Mesenchymal stem cell (in vitro differentiated cells and primary cell): ENCODE results near the gene IL36RN.

Experiments used
- DNase-seq: peaks from one replicate; pipeline ENCODE4 v3.0.0-alpha.2; 2013
- H2AFZ ChIP-seq: one replicate; pipeline ENCODE4 v1.6.1; 2013; ENCODE audit warnings: low read depth, mild to moderate bottlenecking, control low read depth, inconsistent platforms, low read length, moderate library complexity
- H2AK5ac ChIP-seq: 2 replicates; pipeline ENCODE4 v1.6.1; 2013; ENCODE audit warnings: low read length, moderate library complexity, mild to moderate bottlenecking, inconsistent platforms; ENCODE audit not compliant: severe bottlenecking
- H2BK120ac ChIP-seq: one replicate; pipeline ENCODE4 v1.6.1; 2013; ENCODE audit warnings: low read depth, mild to moderate bottlenecking, inconsistent platforms, low read length, moderate library complexity
- H2BK12ac ChIP-seq, 2 experiments: one replicate each; pipeline ENCODE4 v1.6.1; 2013; ENCODE audit warnings: inconsistent platforms in 2 of 2, low read length in 2 of 2, mild to moderate bottlenecking in 2 of 2, moderate library complexity in 2 of 2, control low read depth in 1 of 2
- H2BK15ac ChIP-seq: one replicate; pipeline ENCODE4 v1.6.1; 2013; ENCODE audit warnings: mild to moderate bottlenecking, low read depth, inconsistent platforms; ENCODE audit not compliant: poor library complexity, severe bottlenecking
- H2BK5ac ChIP-seq: 2 replicates; pipeline ENCODE4 v1.6.1; 2013; ENCODE audit warnings: low read depth, mild to moderate bottlenecking, low read length, control low read depth, inconsistent platforms; ENCODE audit not compliant: poor library complexity, severe bottlenecking
- H3K14ac ChIP-seq, 2 experiments: one replicate each; pipeline ENCODE4 v1.6.1; 2013; ENCODE audit warnings: inconsistent platforms in 2 of 2, low read length in 2 of 2, control low read depth in 1 of 2, mild to moderate bottlenecking in 1 of 2, moderate library complexity in 1 of 2
- H3K18ac ChIP-seq, 2 experiments: one replicate each; pipeline ENCODE4 v1.6.1; 2013; ENCODE audit warnings: inconsistent platforms in 2 of 2, low read length in 2 of 2, control low read depth in 1 of 2, low read depth in 1 of 2, mild to moderate bottlenecking in 1 of 2
- H3K23ac ChIP-seq, 2 experiments: one replicate each; pipeline ENCODE4 v1.6.1; 2013; ENCODE audit warnings: inconsistent platforms in 2 of 2, low read length in 2 of 2, mild to moderate bottlenecking in 2 of 2, moderate library complexity in 2 of 2, control low read depth in 1 of 2
- H3K27ac ChIP-seq: 2 replicates; pipeline ENCODE4 v1.5.1; 2013; ENCODE audit warnings: mild to moderate bottlenecking, moderate library complexity, low read length, control low read depth, inconsistent platforms; ENCODE audit not compliant: poor library complexity, severe bottlenecking
- H3K27me3 ChIP-seq, 2 experiments: 2 replicates each; pipeline versions ENCODE4 v1.6.1 to v1.7.0; 2013; ENCODE audit warnings: low read length in 2 of 2, mild to moderate bottlenecking in 2 of 2, moderate library complexity in 2 of 2, control low read depth in 1 of 2, inconsistent platforms in 1 of 2; ENCODE audit not compliant: control insufficient read depth in 1 of 2, insufficient read depth in 1 of 2
- H3K36me3 ChIP-seq, 2 experiments: 2 replicates each; pipeline versions ENCODE4 v1.6.1 to v1.7.0; 2013; ENCODE audit warnings: low read length in 2 of 2, control low read depth in 1 of 2, inconsistent platforms in 1 of 2, low read depth in 1 of 2, mild to moderate bottlenecking in 1 of 2; ENCODE audit not compliant: insufficient read depth in 2 of 2, control insufficient read depth in 1 of 2
- H3K4ac ChIP-seq, 2 experiments: one replicate each; pipeline ENCODE4 v1.6.1; 2013; ENCODE audit warnings: inconsistent platforms in 2 of 2, low read length in 2 of 2, mild to moderate bottlenecking in 2 of 2, moderate library complexity in 2 of 2, control low read depth in 1 of 2, low read depth in 1 of 2
- H3K4me1 ChIP-seq: 2 replicates; pipeline ENCODE4 v1.6.1; 2013; ENCODE audit warnings: low read depth, low read length, control low read depth; ENCODE audit not compliant: control insufficient read depth, insufficient read depth
- H3K4me2 ChIP-seq: 2 replicates; pipeline ENCODE4 v1.6.1; 2013; ENCODE audit warnings: low read length, mild to moderate bottlenecking, inconsistent platforms; ENCODE audit not compliant: poor library complexity, severe bottlenecking
- H3K4me3 ChIP-seq, 2 experiments: 2 replicates each; pipeline versions ENCODE4 v1.5.1 to v1.7.0; 2013; ENCODE audit warnings: low read length in 2 of 2, mild to moderate bottlenecking in 2 of 2, control low read depth in 1 of 2, low read depth in 1 of 2; ENCODE audit not compliant: insufficient read depth in 1 of 2
- H3K79me1 ChIP-seq: replicated peaks from 2 replicates; pipeline ENCODE4 v1.6.1; 2013; ENCODE audit warnings: mild to moderate bottlenecking, control low read depth, low read length, inconsistent platforms; ENCODE audit not compliant: poor library complexity, severe bottlenecking
- H3K9ac ChIP-seq: 2 replicates; pipeline ENCODE4 v1.7.0; 2013; ENCODE audit warnings: mild to moderate bottlenecking, low read length, moderate library complexity
- H3K9me3 ChIP-seq: 2 replicates; pipeline ENCODE4 v1.7.0; 2013; ENCODE audit warnings: mild to moderate bottlenecking, low read length; ENCODE audit not compliant: control insufficient read depth
- H4K8ac ChIP-seq: one replicate; pipeline ENCODE4 v1.6.1; 2013; ENCODE audit warnings: inconsistent platforms, mild to moderate bottlenecking, low read length, moderate library complexity
- H4K91ac ChIP-seq: one replicate; pipeline ENCODE4 v1.6.1; 2013; ENCODE audit warnings: mild to moderate bottlenecking, low read length, inconsistent platforms
- WGBS: methylation state at CpG from one replicate; pipeline ENCODE4 v1.1.7; 2013; ENCODE audit warnings: mixed read lengths; 5-methylcytosine and 5-hydroxymethylcytosine counted together

The IL36RN gene

DNA sequence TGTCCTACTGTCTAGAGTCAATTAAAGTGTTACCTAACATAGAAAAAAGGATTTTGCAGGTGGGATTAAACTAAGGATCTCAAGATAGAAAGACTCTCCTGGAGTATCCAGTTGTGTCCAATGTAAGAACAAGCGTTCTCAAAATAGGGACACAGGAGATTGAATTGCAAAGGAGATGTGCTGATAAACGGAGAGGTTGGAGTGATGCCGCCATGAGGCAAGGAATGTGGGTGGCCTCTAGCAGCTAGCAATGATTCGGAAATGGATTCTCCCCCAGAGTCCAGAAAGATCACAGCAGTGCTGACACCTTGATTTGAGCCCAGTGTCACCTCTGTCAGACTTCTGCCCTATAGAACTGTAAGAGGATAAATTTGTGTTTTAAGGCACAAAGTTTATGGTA lies 44.3 kb downstream of the IL36RN start:
- H4K8ac ChIP-seq = no peak overlapping the region
- H3K4ac ChIP-seq = no peak overlapping the region
- WGBS = 83% methylated on average over 4 of the region's 4 CpGs

DNA sequence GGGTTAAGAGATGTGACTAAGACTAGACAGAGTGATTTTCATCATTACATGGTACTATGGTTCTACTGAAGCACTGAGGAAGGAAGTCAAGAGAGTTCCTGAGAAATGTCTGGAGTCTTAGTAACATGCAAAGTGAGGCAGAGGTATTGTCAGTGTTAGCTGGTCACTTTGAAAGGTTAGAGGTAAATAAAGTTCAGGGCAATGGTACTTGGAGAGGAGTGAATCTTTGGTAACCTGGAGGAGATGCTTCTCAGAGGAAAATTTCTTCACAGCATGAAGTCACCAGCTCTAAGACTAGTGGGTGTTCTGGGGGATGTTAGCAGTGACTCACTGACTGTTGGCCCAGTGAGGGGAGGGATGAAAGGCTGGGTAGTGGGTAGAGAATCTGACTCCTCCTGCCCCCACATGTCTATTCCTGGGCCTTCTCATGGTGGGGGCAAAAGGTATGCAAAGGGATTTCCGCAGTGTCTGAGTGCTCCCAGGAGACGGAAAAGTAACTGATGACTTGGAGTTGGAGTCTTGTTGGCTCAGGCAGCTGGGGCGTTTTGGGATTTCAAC lies 45.1 kb downstream of the IL36RN start:
- no peak overlapping the region for H2BK5ac ChIP-seq
- no peak for DNase-seq
- no peak overlapping the region for H3K27ac ChIP-seq
- no peaks in the 10 kb centered on the region for H3K27me3 ChIP-seq
- no peak overlapping the region for H4K91ac ChIP-seq
- no peak overlapping the region for H2AK5ac ChIP-seq
- H3K18ac ChIP-seq = no peak overlapping the region
- no peak overlapping the region for H2BK12ac ChIP-seq
- H4K8ac ChIP-seq = no peak overlapping the region
- no peaks in the 10 kb centered on the region for H3K79me1 ChIP-seq
- no peaks in the 10 kb centered on the region for H3K9me3 ChIP-seq
- no peaks in the 10 kb centered on the region for H3K36me3 ChIP-seq
- WGBS = 61% methylated on average over 3 of the region's 3 CpGs
- H3K4me3 ChIP-seq = no peak overlapping the region
- H2BK15ac ChIP-seq = no peak overlapping the region
- no peak overlapping the region for H2AFZ ChIP-seq
- H3K9ac ChIP-seq = peak overlapping the region; percentile 62
- H3K23ac ChIP-seq = no peak overlapping the region
- H3K4me2 ChIP-seq = no peak overlapping the region
- H3K4me1 ChIP-seq = no peaks in the 10 kb centered on the region
- H3K14ac ChIP-seq = no peak overlapping the region
- H2BK120ac ChIP-seq = no peak overlapping the region
- no peak overlapping the region for H3K4ac ChIP-seq

More for the DNA sequence above, 44.3 kb downstream of the IL36RN start:
- Histone ChIP-seq H2BK15ac (no peak overlapping the region), H3K79me1 (no peaks in the 10 kb centered on the region), H3K9me3 (no peaks in the 10 kb centered on the region), H3K23ac (no peak overlapping the region), H3K27ac (no peak overlapping the region), H3K4me2 (no peak overlapping the region), H3K4me3 (no peak overlapping the region), H2BK5ac (no peak overlapping the region), H3K9ac (no peak overlapping the region), H3K4me1 (no peaks in the 10 kb centered on the region), H3K14ac (no peak overlapping the region), H3K36me3 (no peaks in the 10 kb centered on the region), H2BK120ac (no peak overlapping the region), H2AFZ (no peak overlapping the region), H2AK5ac (no peak overlapping the region), H4K91ac (no peak overlapping the region), H3K27me3 (peaks cover 0 to 2% of the 10 kb centered on the region in 2 experiments), H3K18ac (no peak overlapping the region), H2BK12ac (no peak overlapping the region)
- DNase-seq = no peak

- Histone ChIP-seq H4K91ac (no peak overlapping the region), H2AFZ (no peak overlapping the region)
These were observed 46.2 kb downstream of the IL36RN start for GRCh38 chr2:113105047-113105785.

GRCh38 chr2:113111121-113111520 lies 52.1 kb downstream of the IL36RN start:
- Histone ChIP-seq H3K4me1 (no peaks in the 10 kb centered on the region), H3K4me2 (no peak overlapping the region), H3K27me3 (peaks cover 0 to 48% of the 10 kb centered on the region in 2 experiments), H4K91ac (no peak overlapping the region), H4K8ac (no peak overlapping the region), H3K36me3 (no peaks in the 10 kb centered on the region), H3K4ac (no peak overlapping the region), H3K4me3 (no peak overlapping the region), H2BK120ac (no peak overlapping the region), H2AK5ac (no peak overlapping the region), H3K14ac (no peak overlapping the region), H3K27ac (no peak overlapping the region), H2BK15ac (no peak overlapping the region), H2BK5ac (no peak overlapping the region), H3K79me1 (no peaks in the 10 kb centered on the region), H3K9me3 (no peaks in the 10 kb centered on the region), H3K18ac (no peak overlapping the region), H2BK12ac (no peak overlapping the region), H3K9ac (no peak overlapping the region), H3K23ac (no peak overlapping the region), H2AFZ (no peak overlapping the region)
- 94% methylated on average over 3 of the region's 3 CpGs for WGBS
- no peak for DNase-seq

More at GRCh38 chr2:113105047-113105785, 46.2 kb downstream of the IL36RN start:
- H2AK5ac ChIP-seq = no peak overlapping the region
- no peak overlapping the region for H2BK5ac ChIP-seq
- 66% methylated on average over 5 of the region's 6 CpGs for WGBS
- H3K79me1 ChIP-seq = no peaks in the 10 kb centered on the region
- no peak overlapping the region for H3K4me3 ChIP-seq
- H3K9me3 ChIP-seq = no peaks in the 10 kb centered on the region
- peak; percentile 27 for DNase-seq
- no peak overlapping the region for H2BK15ac ChIP-seq
- H3K9ac ChIP-seq = peak overlapping the region; percentile 62
- no peak overlapping the region for H3K18ac ChIP-seq
- H3K14ac ChIP-seq = no peak overlapping the region
- H3K4me2 ChIP-seq = no peak overlapping the region
- no peak overlapping the region for H4K8ac ChIP-seq
- no peak overlapping the region for H2BK120ac ChIP-seq
- H3K4ac ChIP-seq = no peak overlapping the region
- H3K4me1 ChIP-seq = no peaks in the 10 kb centered on the region
- no peaks in the 10 kb centered on the region for H3K36me3 ChIP-seq
- no peak overlapping the region for H3K23ac ChIP-seq
- no peak overlapping the region for H2BK12ac ChIP-seq
- H3K27ac ChIP-seq = no peak overlapping the region
- H3K27me3 ChIP-seq = peaks cover 0 to 6% of the 10 kb centered on the region in 2 experiments
